Measurements from ENCODE around the gene DHH. TPM values are rescaled to one million over a fixed set of nuclear protein-coding genes. Genes with fewer than 3 reads are reported as not detected.
A peak's percentile ranks its signal among the peaks of the same experiment; 100 is the strongest.
"Not testable (repeated sequence)": the region's sequence is repeated elsewhere in the genome, so short reads cannot be mapped to it uniquely, and the experiment has no call there.

Gene DHH
- total RNA-seq, 1 donor from 2014 or later, result 1.5 TPM

- no peaks in the 10 kb centered on the region for H3K27me3 ChIP-seq (ENCODE audit: low read depth)
- DNase-seq (no peak), ATAC-seq (no peak)
- peaks cover 13% of the 10 kb centered on the region for H3K4me1 ChIP-seq
- H3K9me3 ChIP-seq, result no peaks in the 10 kb centered on the region
- TF ChIP-seq, protein P1, sequence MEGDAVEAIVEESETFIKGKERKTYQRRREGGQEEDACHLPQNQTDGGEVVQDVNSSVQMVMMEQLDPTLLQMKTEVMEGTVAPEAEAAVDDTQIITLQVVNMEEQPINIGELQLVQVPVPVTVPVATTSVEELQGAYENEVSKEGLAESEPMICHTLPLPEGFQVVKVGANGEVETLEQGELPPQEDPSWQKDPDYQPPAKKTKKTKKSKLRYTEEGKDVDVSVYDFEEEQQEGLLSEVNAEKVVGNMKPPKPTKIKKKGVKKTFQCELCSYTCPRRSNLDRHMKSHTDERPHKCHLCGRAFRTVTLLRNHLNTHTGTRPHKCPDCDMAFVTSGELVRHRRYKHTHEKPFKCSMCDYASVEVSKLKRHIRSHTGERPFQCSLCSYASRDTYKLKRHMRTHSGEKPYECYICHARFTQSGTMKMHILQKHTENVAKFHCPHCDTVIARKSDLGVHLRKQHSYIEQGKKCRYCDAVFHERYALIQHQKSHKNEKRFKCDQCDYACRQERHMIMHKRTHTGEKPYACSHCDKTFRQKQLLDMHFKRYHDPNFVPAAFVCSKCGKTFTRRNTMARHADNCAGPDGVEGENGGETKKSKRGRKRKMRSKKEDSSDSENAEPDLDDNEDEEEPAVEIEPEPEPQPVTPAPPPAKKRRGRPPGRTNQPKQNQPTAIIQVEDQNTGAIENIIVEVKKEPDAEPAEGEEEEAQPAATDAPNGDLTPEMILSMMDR (IDR thresholded peaks at IDR 0.05), result no peak
- no peak overlapping the region for H3K4me3 ChIP-seq
- no peaks in the 10 kb centered on the region for H3K36me3 ChIP-seq
- H3K27ac ChIP-seq, result no peak overlapping the region
- intact Hi-C loops (cut with DNase I), result no loop called here
Observed at GRCh38 chr12:49070971-49071370, 23.6 kb downstream of the DHH start.

DNA sequence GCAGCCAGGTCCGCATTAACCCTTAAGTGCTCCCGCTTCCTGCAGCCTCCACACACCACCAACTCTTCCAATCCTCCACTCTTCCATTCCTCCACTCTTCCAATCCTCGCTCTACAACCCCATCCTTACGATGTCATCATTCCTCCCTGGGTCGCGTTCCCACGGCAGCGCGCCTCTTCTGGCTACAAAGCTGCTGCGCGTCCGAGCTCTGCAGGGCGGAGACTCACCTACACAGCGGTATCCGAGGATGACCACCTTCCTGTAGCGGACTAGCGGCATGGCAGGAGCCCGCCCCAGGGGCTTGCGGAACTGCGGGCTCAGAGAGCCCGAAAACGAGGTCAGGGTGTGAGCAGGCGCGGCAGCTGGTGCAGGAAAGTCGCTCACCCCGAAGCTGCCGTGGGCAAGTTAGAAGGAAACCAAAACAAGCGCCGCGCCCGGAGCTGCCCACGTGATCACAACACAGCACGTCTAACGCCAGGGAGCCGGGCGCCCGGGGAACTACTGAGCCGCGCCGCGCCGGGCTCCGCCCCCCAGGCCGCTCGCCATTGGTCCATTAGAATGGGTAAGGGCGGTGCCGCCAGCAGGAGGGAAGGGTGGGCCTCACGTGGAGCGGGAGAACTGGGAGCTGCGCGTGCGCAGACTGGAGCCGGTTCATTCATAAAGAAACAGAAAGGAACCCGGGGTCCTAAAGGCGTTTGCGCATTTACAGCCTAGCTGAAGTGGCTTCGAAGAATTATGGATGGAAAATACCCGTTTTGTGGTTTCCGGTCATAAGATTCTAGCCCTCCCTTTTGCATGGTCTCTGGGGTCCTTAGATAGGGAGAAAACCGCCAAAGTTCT, 24.9 kb downstream of the DHH start, which contains the start of gene RHEBL1:
Gene RHEBL1 (minus strand): TSS at position 473 of the 840 bp plus-strand sequence. CDS start 194 bp downstream, at position 279.
- Histone ChIP-seq H3K27ac (peak within 1 kb of the TSS; percentile 83), H3K9me3 (no peaks in the 10 kb centered on the region), H3K36me3 (no peaks in the 10 kb centered on the region), H3K27me3 (ENCODE audit: low read depth) (no peaks in the 10 kb centered on the region), H3K4me3 (peak within 1 kb of the TSS; percentile 80), H3K4me1 (peaks cover 13% of the 10 kb centered on the region)
- TF ChIP-seq, protein P1 (IDR thresholded peaks at IDR 0.05), result no peak
- DNase-seq (peak; percentile 99), ATAC-seq (peak; percentile 100)
- intact Hi-C loops (cut with DNase I), result no loop called here

DNA sequence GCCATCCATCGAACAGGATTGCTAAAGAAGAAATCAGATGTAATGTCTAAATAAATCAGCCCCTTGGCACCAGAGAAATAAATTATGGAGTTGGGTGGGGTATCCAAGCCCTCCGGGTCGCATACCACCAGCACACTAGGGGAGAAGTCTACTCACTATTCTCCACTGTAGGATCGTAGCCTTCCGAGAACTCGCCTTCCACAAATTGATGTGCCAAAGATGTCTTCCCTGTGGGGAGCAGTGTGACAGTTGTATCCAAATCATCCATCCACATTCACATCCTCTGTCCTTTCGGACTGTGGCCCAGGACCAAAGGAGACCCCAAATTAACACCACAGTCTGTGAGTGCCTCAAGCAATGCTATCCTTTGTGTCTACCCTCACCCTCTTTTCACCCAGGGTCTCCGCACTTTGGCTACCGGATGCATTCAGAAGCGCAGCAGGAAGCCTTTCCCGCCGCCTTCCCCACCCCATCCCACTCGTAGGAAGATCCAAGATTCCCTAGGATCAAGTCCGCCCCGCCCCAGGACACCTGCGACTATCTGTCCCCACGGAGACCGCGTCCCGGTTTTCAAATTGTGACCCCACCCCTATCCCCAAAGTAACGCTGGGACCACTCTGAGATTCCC, 25.6 kb downstream of the DHH start:
- Histone ChIP-seq H3K9me3 (no peaks in the 10 kb centered on the region), H3K4me1 (peaks cover 17% of the 10 kb centered on the region), H3K4me3 (peak overlapping the region; percentile 80), H3K27me3 (ENCODE audit: low read depth) (no peaks in the 10 kb centered on the region), H3K27ac (peak overlapping the region; percentile 83), H3K36me3 (no peaks in the 10 kb centered on the region)
- TF ChIP-seq, protein P1 (IDR thresholded peaks at IDR 0.05), result no peak
- intact Hi-C loops (cut with DNase I), result no loop called here
- DNase-seq (no peak), ATAC-seq (no peak)

GRCh38 chr12:49066120-49066519, 28.5 kb downstream of the DHH start:
- intact Hi-C loops (cut with DNase I), result no loop called here
- Histone ChIP-seq H3K36me3 (no peaks in the 10 kb centered on the region), H3K4me3 (no peak overlapping the region), H3K27me3 (ENCODE audit: low read depth) (no peaks in the 10 kb centered on the region), H3K4me1 (peaks cover 27% of the 10 kb centered on the region), H3K9me3 (no peaks in the 10 kb centered on the region), H3K27ac (no peak overlapping the region)
- DNase-seq (no peak), ATAC-seq (no peak)
- TF ChIP-seq, protein P1 (IDR thresholded peaks at IDR 0.05), result no peak

GRCh38 chr12:49064767-49065152, 29.8 kb downstream of the DHH start:
- H3K27me3 ChIP-seq (ENCODE audit: low read depth), result no peaks in the 10 kb centered on the region
- peaks cover 23% of the 10 kb centered on the region for H3K4me1 ChIP-seq
- ATAC-seq (no peak), DNase-seq (no peak)
- no peak overlapping the region for H3K4me3 ChIP-seq
- intact Hi-C loops (cut with DNase I), result no loop called here
- H3K36me3 ChIP-seq, result no peaks in the 10 kb centered on the region
- H3K9me3 ChIP-seq, result no peaks in the 10 kb centered on the region
- TF ChIP-seq, protein P1 (IDR thresholded peaks at IDR 0.05), result no peak
- H3K27ac ChIP-seq, result no peak overlapping the region

GRCh38 chr12:49061916-49062315, 32.7 kb downstream of the DHH start:
- H3K27ac ChIP-seq; ATAC-seq; DNase-seq; H3K27me3 ChIP-seq (ENCODE audit: low read depth); H3K9me3 ChIP-seq; intact Hi-C loops (cut with DNase I); H3K36me3 ChIP-seq; H3K4me3 ChIP-seq: not testable (repeated sequence)
- peaks cover 36% of the 10 kb centered on the region for H3K4me1 ChIP-seq
